Measurements from ENCODE around the gene ABHD10.

The ABHD10 gene

GRCh38 chr3:111979434-111980038 lies 710 bp downstream of the ABHD10 start:
- TF ChIP-seq USF1 (IDR thresholded peaks at IDR 0.05): no peak
- no peak for TF ChIP-seq TAF1 (IDR thresholded peaks at IDR 0.05; ENCODE audit: low read depth)
- TF ChIP-seq EGR1 (IDR thresholded peaks at IDR 0.05): no peak
- TF ChIP-seq CEBPB (IDR thresholded peaks at IDR 0.05): no peak
- no peak for TF ChIP-seq NFIC (IDR thresholded peaks at IDR 0.05)
- no peak for TF ChIP-seq YY1 (IDR thresholded peaks at IDR 0.05; ENCODE audit: low read depth)
- TF ChIP-seq MAX (IDR thresholded peaks at IDR 0.05): no peak
- no peak for TF ChIP-seq EP300 (IDR thresholded peaks at IDR 0.05; ENCODE audit: borderline replicate concordance)
- TF ChIP-seq REST (IDR thresholded peaks at IDR 0.05; ENCODE audit: low read depth): no peak
- TF ChIP-seq TCF12 (IDR thresholded peaks at IDR 0.05; ENCODE audit: low read depth): no peak
- TF ChIP-seq RAD21 (IDR thresholded peaks at IDR 0.05; ENCODE audit: low read depth): no peak
- TF ChIP-seq FOXM1 (IDR thresholded peaks at IDR 0.05; ENCODE audit: borderline replicate concordance, low read depth): no peak

- TF ChIP-seq MAX (IDR thresholded peaks at IDR 0.05) (no peak), FOXM1 (IDR thresholded peaks at IDR 0.05; ENCODE audit: borderline replicate concordance, low read depth) (no peak), CEBPB (IDR thresholded peaks at IDR 0.05) (no peak), YY1 (IDR thresholded peaks at IDR 0.05; ENCODE audit: low read depth) (no peak), EGR1 (IDR thresholded peaks at IDR 0.05) (no peak), REST (IDR thresholded peaks at IDR 0.05; ENCODE audit: low read depth) (no peak), RAD21 (IDR thresholded peaks at IDR 0.05; ENCODE audit: low read depth) (no peak), TEAD4 (IDR thresholded peaks at IDR 0.05) (no peak), TAF1 (IDR thresholded peaks at IDR 0.05; ENCODE audit: low read depth) (no peak), EP300 (IDR thresholded peaks at IDR 0.05; ENCODE audit: borderline replicate concordance) (no peak), CREB1 (IDR thresholded peaks at IDR 0.05; ENCODE audit: low read depth) (no peak)
Measured at GRCh38 chr3:111980716-111981456, 2.1 kb downstream of the ABHD10 start.

DNA sequence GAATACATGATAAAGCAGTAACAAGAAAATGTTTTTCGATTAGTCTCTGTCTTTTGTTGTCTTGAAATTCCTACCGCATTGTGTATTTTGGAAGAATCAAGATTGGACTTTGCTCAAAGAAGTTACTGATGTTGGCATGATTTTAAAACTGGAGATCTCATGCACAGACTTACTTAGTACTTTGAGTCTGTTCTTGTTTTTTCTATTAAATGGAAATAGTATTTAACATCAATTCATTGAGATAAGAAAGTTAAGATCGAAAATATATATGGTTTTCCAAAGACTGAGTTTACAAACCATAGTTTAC lies 2.6 kb downstream of the ABHD10 start:
- no peak for TF ChIP-seq CEBPB (IDR thresholded peaks at IDR 0.05)
- TF ChIP-seq TEAD4 (IDR thresholded peaks at IDR 0.05): no peak
- TF ChIP-seq EP300 (IDR thresholded peaks at IDR 0.05; ENCODE audit: borderline replicate concordance): no peak
- TF ChIP-seq REST (IDR thresholded peaks at IDR 0.05; ENCODE audit: low read depth): no peak
- TF ChIP-seq FOXM1 (IDR thresholded peaks at IDR 0.05; ENCODE audit: borderline replicate concordance, low read depth): no peak
- no peak for TF ChIP-seq YY1 (IDR thresholded peaks at IDR 0.05; ENCODE audit: low read depth)
- TF ChIP-seq NFIC (IDR thresholded peaks at IDR 0.05): no peak
- TF ChIP-seq RAD21 (IDR thresholded peaks at IDR 0.05; ENCODE audit: low read depth): no peak
- TF ChIP-seq TAF1 (IDR thresholded peaks at IDR 0.05; ENCODE audit: low read depth): no peak
- no peak for TF ChIP-seq USF1 (IDR thresholded peaks at IDR 0.05)
- TF ChIP-seq CREB1 (IDR thresholded peaks at IDR 0.05; ENCODE audit: low read depth): no peak
- no peak for TF ChIP-seq MAX (IDR thresholded peaks at IDR 0.05)
- TF ChIP-seq ZBTB7A (IDR thresholded peaks at IDR 0.05; ENCODE audit: low read depth): no peak
- no peak for TF ChIP-seq TCF12 (IDR thresholded peaks at IDR 0.05; ENCODE audit: low read depth)
